Stomach (tissue), 9 donors: ENCODE results near the gene ASIC4. TPM values are rescaled to one million over a fixed set of nuclear protein-coding genes. Genes with fewer than 3 reads are reported as not detected.
A peak's percentile ranks its signal among the peaks of the same experiment; 100 is the strongest.

Experiments
- DNase-seq, 2 donors: peaks; one replicate each; pipeline versions ENCODE4 v3.0.0 to v3.0.0-alpha.2; 2013 to 2019
- H3K27ac ChIP-seq, 5 donors: fragments of 200-600 bp in 4 of 5; sonication (generic) in 4 of 5; one replicate each; pipeline ENCODE4 v1.5.1; 2013 to 2019; ENCODE audit warnings: mild to moderate bottlenecking in 1 of 5, moderate library complexity in 1 of 5
- H3K27me3 ChIP-seq, 3 donors: fragments of 200-600 bp; sonication (generic); one replicate each; pipeline ENCODE4 v1.5.1; 2017 to 2019; ENCODE audit warnings: mixed run types in 1 of 3
- H3K36me3 ChIP-seq, 4 donors: fragments of 200-600 bp; sonication (generic); 1 replicate in 3 of 4; 2 replicates in 1 of 4; pipeline ENCODE4 v1.5.1; 2016 to 2019
- H3K4me1 ChIP-seq, 4 donors: fragments of 200-600 bp; sonication (generic); one replicate each; pipeline ENCODE4 v1.5.1; 2016 to 2019
- H3K4me3 ChIP-seq, 4 donors: fragments of 200-600 bp; sonication (generic) in 3 of 4; one replicate each; pipeline ENCODE4 v1.5.1; 2016 to 2019; ENCODE audit warnings: mild to moderate bottlenecking in 1 of 4
- H3K9me3 ChIP-seq, 4 donors: fragments of 200-600 bp; sonication (generic); one replicate each; pipeline ENCODE4 v1.5.1; 2016 to 2019
- EP300 ChIP-seq: sonication (generic); formaldehyde crosslinking; IDR thresholded peaks from one replicate; pipeline ENCODE4 v1.6.1; 2017; ENCODE audit warnings: antibody characterized with exemption
- POLR2A ChIP-seq, 4 donors: fragments of 450-650 bp; IDR thresholded peaks; one replicate each; pipeline ENCODE4 v1.6.1; 2016; ENCODE audit warnings: antibody characterized with exemption in 4 of 4, control low read depth in 2 of 4, mild to moderate bottlenecking in 1 of 4, moderate library complexity in 1 of 4
- POLR2AphosphoS5 ChIP-seq, 3 donors: sonication (generic); formaldehyde crosslinking; IDR thresholded peaks; one replicate each; pipeline ENCODE4 v1.6.1; 2016; ENCODE audit warnings: antibody characterized with exemption in 3 of 3
- WGBS, 5 donors: extraction: QIAGEN DNeasy Blood & Tissue Kit in 3 of 5; methylation state at CpG; one replicate each; pipeline versions ENCODE4 v1.1.5 to v1.1.7; 2013 to 2018; 5-methylcytosine and 5-hydroxymethylcytosine counted together
- intact Hi-C: fragments of 100-400 bp; cut with DNase I; formaldehyde crosslinking; loops from one replicate; pipeline ENCODE4 v1.15.1; 2023; ENCODE audit warnings: low total_unique reads
- polyA plus RNA-seq, 3 donors: library from polyadenylated mRNA; stranded (reverse); fragments of 200-250 nt; gene quantifications; one replicate each; pipeline ENCODE4 v1.2.3, GENCODE V29; 2013
- total RNA-seq, 5 donors: library from RNA; depleted of rRNA; stranded (reverse); fragments of >200 nt; gene quantifications; one replicate each; pipeline versions ENCODE4 v1.1.0 to v1.2.3, GENCODE V29; 2014 to 2016
- TF ChIP-seq, protein P1 (sequence below), 7 experiments: fragments of 450-650 bp in 4 of 7; fragments of 200-600 bp in 3 of 7; sonication (generic) in 3 of 7; IDR thresholded peaks; one replicate each; pipeline ENCODE4 v1.5.1; 2016 to 2019; ENCODE audit warnings: antibody characterized with exemption in 7 of 7, control low read depth in 2 of 7, mild to moderate bottlenecking in 1 of 7
- donor health status: healthy with polysubstance abuse.
- donor health status: Bipolar disorder and iron deficiency.
- donor health status: healthy.

Gene ASIC4
- total and polyA plus RNA-seq, 8 donors = 2.0 to 11.0 TPM; not detected in 6

- no peak overlapping the region for H3K27ac ChIP-seq
- intact Hi-C loops = no loop called here
- peaks cover 30 to 45% (median 41%) of the 10 kb centered on the region in 4 donors for H3K36me3 ChIP-seq
- H3K4me3 ChIP-seq = no peak overlapping the region
- WGBS, 5 donors = 61 to 69% (median 65%) methylated on average over 4 of the region's 4 CpGs
- H3K4me1 ChIP-seq = peaks cover 14 to 39% (median 26%) of the 10 kb centered on the region in 4 donors
- no peak for TF ChIP-seq POLR2AphosphoS5 (IDR thresholded peaks at IDR 0.05)
- TF ChIP-seq EP300 = no peak
- TF ChIP-seq POLR2A (IDR thresholded peaks at IDR 0.05) = no peak
- TF ChIP-seq, protein P1, sequence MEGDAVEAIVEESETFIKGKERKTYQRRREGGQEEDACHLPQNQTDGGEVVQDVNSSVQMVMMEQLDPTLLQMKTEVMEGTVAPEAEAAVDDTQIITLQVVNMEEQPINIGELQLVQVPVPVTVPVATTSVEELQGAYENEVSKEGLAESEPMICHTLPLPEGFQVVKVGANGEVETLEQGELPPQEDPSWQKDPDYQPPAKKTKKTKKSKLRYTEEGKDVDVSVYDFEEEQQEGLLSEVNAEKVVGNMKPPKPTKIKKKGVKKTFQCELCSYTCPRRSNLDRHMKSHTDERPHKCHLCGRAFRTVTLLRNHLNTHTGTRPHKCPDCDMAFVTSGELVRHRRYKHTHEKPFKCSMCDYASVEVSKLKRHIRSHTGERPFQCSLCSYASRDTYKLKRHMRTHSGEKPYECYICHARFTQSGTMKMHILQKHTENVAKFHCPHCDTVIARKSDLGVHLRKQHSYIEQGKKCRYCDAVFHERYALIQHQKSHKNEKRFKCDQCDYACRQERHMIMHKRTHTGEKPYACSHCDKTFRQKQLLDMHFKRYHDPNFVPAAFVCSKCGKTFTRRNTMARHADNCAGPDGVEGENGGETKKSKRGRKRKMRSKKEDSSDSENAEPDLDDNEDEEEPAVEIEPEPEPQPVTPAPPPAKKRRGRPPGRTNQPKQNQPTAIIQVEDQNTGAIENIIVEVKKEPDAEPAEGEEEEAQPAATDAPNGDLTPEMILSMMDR (IDR thresholded peaks at IDR 0.05) = no peak
- peaks cover 0 to 58% (median 49%) of the 10 kb centered on the region in 3 donors for H3K27me3 ChIP-seq
- H3K9me3 ChIP-seq = no peaks in the 10 kb centered on the region
- DNase-seq = no peak
Measured at GRCh38 chr2:219508444-219508734, 5.9 kb upstream of the ASIC4 start.

- Histone ChIP-seq H3K27me3 (peaks cover 0 to 66% (median 57%) of the 10 kb centered on the region in 3 donors), H3K36me3 (peaks cover 27 to 37% (median 33%) of the 10 kb centered on the region in 4 donors), H3K4me1 (peaks cover 14 to 46% (median 32%) of the 10 kb centered on the region in 4 donors), H3K27ac (no peak overlapping the region), H3K4me3 (peak overlapping the region in 1 of 4 donors; percentile 40), H3K9me3 (no peaks in the 10 kb centered on the region)
- TF ChIP-seq EP300 (no peak), POLR2A (IDR thresholded peaks at IDR 0.05) (no peak), POLR2AphosphoS5 (IDR thresholded peaks at IDR 0.05) (no peak)
- TF ChIP-seq, protein P1 (IDR thresholded peaks at IDR 0.05) = no peak
- 6 to 16% (median 12%) methylated on average over 8 to 14 of the region's 14 CpGs for WGBS, 5 donors
- intact Hi-C loops = no loop called here
- DNase-seq = peak in 1 of 2 donors; percentile 56
Measured at GRCh38 chr2:219508971-219509779, 5.1 kb upstream of the ASIC4 start.

- H3K4me3 ChIP-seq = peak overlapping the region; percentile 23 to 40 (median 33)
- H3K27me3 ChIP-seq = peaks cover 0 to 74% (median 65%) of the 10 kb centered on the region in 3 donors
- H3K36me3 ChIP-seq = peaks cover 22 to 29% (median 25%) of the 10 kb centered on the region in 4 donors
- DNase-seq = peak; percentile 59 to 88
- intact Hi-C loops = no loop called here
- 1 to 2% (median 1%) methylated on average over 19 to 26 of the region's 26 CpGs for WGBS, 5 donors
- H3K27ac ChIP-seq = no peak overlapping the region
- TF ChIP-seq POLR2AphosphoS5 (IDR thresholded peaks at IDR 0.05) = no peak
- TF ChIP-seq, protein P1 (IDR thresholded peaks at IDR 0.05) = peak in 5 of 7 experiments; percentile 38 to 66 (median 48)
- H3K4me1 ChIP-seq = peaks cover 14 to 49% (median 37%) of the 10 kb centered on the region in 4 donors
- no peaks in the 10 kb centered on the region for H3K9me3 ChIP-seq
Measured at GRCh38 chr2:219509780-219510511, 4.3 kb upstream of the ASIC4 start.

GRCh38 chr2:219510512-219511135 lies 3.7 kb upstream of the ASIC4 start:
- Histone ChIP-seq H3K4me3 (peak overlapping the region in 1 of 4 donors; percentile 40), H3K4me1 (peaks cover 14 to 49% (median 37%) of the 10 kb centered on the region in 4 donors), H3K36me3 (peaks cover 15 to 22% (median 19%) of the 10 kb centered on the region in 4 donors), H3K27ac (no peak overlapping the region), H3K27me3 (peaks cover 0 to 80% (median 71%) of the 10 kb centered on the region in 3 donors), H3K9me3 (no peaks in the 10 kb centered on the region)
- no peak for DNase-seq
- TF ChIP-seq POLR2A (IDR thresholded peaks at IDR 0.05) (no peak), POLR2AphosphoS5 (IDR thresholded peaks at IDR 0.05) (no peak), EP300 (no peak)
- TF ChIP-seq, protein P1 (IDR thresholded peaks at IDR 0.05) = no peak
- WGBS, 5 donors = 19 to 29% (median 20%) methylated on average over 17 to 22 of the region's 22 CpGs
- intact Hi-C loops = no loop called here
